NCI-H2196 treated with DMSO at 0.1 percent for 48 hours (cell line): ENCODE results near the gene RNASEH1.

Experiments used
- DNase-seq: peaks from one replicate; lab custom pipeline; 2025; ENCODE audit not compliant: unreplicated experiment; lab: John Stamatoyannopoulos, UW

The RNASEH1 gene

DNA sequence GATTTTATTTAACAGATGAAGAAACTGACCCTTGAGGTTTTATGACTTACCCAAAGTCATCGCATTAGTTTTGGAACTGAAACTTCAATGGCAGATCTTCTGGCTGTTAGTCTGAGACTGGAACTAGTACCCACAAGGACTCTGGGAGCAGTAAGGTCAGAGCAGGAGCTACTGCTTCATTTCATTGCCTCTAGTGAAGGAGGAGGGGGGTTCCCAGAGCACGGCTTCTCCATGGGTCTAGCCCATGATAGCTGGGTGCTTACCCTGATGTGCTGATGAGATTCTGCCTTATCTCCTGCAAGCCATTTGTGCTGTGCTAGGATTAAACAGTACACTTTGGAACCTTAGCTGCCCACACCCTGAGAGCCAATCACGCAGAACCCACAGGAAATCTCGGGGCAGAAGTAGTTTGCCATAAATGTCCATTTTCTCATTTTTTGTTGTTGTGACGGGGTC lies 5.4 kb upstream of the RNASEH1 start:
- no peak for DNase-seq

DNA sequence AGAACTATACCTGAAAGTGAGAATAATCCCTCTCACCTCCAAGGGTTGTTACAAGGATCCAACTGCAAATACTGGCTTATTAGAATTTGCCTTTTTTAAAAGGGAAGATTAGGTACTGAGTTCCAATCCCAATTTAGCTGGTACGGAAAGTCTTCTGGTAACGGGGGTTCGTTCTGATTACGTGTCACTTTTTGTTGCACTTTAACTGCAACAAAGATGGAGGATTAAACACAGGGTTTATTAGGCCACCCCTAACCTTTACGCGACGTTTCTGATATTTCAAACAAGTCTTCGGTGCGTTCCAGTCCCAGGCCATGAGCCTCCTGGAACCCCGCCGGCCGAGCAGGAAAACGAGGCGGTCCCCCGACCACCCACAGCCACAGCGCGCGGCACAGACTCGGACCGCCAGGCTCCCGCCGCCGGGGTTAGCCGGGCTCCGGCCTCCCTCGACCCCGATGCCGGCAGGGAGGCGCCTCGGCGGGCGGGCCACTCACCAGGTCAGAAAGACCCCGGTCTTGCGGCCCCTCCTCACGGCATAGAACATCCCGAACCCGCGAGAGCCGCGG lies 411 bp downstream of the RNASEH1 start:
- DNase-seq = no peak

DNA sequence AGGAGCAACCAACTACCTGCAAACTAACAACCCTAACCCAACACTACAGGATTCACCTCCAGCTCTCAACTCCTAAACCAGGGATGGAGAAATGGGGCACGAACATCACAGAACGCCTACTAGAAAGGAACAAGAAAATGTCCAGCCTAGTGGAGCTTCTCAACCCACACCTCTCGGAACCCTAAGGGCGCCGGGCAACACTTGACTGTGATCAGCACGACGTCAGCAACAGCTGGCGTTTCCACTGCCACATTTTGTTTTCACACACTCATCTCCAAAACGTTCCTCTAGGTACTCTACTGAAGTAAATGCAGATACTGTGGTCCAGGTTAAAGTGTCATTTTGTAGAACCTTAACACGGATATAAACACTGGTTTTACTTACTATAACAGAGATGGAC lies 4.2 kb downstream of the RNASEH1 start:
- no peak for DNase-seq

DNA sequence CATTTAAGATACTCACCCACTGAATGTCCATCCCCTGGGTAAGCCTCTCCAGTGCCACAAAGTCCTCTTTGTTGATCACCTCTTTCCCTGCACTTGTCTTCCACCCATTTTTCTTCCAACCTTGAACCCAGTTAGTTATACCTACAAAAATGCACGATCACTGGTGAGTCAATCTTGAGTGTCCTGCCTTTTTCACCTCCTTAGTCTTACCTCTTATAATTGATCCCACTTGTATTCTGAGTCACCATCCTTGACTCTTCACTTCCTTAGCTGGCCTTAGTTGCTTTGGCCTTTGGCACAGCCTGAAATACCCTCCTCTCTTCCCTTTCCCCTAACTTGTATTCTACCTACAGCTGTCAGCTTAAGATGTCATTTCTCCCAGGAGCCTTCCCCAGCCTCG lies 10.2 kb downstream of the RNASEH1 start:
- DNase-seq = no peak

DNA sequence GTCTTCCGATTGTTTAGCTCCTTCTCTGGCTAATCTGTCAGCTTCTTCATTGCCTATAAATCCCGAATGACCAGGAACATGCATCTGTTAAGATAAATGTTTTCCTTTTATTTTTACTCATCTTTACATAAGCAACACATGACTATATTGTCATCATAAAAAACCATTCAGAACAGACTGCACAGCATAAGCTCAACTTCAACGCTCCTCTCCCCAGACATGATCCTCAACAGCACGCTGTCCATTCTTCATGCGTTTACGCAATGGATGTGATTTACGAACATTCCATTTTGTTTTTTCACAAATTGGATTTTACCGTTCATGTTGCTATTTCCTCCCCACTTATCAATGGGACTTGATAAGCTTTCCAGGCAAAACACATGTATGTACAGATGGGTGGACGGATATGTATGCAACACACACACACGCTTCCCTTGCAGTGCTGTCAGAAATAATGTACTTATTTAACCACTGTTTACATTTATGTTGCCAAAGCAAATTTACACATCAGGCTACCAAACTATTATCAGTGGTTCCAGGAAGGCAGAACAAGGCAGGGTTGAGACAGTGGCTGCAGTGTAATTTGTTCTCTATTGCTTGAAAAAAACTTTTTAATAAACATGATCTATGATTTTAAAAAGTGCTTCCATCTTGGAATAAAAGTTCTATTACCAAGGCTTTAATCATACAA lies 12.2 kb downstream of the RNASEH1 start:
- no peak for DNase-seq

DNA sequence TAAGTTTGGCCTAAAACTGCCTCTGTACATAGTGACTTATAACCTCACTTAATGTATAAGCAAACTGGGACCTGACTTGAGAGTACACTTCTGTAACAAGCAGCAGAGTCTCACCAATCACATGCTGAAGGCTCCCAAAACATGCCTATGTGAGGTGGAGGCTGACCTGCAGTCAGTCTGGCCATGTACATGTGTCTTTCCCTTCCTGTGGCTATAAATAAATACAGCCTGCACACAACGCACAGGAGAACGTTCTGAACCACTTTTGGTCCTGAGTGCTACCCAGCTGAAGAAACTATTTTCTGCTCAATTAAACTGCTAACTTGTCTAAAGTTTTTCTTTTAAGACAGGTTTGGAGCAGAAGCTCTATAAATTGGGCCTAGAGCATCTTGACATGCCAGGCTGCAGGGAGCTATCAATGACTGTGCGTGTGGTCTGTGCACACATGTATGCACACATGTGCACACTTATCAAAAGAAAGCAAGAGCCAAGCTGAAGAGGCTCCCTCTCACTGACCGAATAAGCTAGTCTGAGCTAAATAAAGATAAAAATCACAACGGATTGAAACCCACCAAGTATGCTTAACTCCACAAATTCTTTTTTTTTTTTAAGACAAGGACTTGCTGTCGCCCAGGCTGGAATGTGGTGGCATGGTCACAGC lies 15.0 kb downstream of the RNASEH1 start:
- no peak for DNase-seq

DNA sequence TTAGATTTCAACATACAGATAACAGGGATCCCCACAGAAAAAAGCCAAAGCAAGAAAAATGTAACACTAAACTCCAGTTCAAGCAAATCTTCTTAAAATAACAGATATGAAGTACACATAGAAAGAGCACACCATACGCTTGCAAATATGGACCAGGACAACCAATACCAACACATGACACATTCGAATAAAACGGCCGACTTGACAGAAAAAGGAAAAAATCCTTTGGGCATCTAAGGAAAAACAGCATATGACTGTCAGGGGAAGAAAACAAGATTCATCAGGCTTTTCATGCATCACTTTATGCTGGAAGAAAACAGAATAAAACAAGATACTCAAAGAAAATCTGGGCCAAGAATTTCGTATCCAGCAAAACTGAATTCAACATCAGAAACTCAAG lies 16.0 kb downstream of the RNASEH1 start:
- no peak for DNase-seq

DNA sequence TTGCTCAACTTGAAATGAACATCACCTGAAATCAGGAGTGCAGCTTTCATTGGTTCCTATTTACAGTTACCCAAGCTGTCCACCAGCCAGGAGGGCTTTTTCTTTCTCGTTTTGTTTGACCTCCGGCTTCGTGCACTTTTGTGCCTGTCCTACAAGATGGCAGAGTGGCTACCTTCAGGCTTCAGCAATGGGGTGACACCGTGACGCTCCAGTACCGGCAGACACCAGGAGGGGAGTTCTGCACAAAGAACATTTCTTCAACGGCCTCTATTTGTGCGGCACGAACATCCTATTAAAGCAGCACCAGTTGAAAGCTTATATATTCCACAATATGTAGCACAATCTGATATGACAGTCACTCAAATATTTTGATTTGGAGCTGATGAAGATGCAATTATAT lies 18.3 kb downstream of the RNASEH1 start:
- no peak for DNase-seq

DNA sequence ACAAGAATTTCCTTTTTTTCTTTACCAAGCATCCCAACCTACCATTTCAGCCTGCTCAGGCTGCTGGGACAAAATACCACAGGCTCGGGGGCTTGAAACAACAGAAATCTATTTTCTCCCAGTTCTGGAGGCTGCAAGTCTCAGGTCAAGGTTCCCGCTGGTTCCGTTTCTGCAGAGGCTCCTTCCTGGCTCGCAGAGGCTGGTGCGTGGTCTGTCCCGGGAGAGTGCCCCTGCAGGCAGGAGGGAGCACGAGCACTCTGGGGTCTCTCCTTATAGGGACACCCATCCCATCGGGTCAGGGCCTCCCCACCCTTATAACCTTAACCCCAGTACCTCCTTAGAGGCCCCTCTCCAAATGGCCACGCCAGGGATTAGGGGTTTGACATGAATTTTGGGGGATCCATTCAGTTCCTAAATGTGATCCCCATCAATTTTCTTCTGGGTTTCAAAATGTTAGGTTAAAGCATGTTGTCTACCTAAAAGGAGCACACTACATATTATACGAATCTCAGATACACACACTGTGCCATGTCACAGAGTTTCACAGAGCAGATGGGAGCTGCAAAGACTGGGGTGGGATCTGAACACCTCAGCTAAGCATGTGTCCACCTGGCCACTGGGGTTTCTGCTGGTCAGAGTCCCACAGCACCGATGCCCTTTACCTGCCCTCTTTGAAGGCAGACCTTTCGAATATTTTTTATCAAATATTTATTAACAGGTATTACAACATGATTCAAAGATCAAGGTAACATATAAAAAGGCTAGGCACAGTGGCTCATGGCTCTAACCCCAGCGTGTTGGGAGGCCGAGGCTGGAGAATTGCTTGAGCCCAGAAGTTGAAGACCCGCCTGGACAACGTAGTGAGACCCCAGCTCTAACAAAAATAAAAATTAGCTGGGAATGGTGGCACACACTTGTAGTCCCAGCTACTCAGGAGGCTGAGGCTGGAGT lies 21.2 kb downstream of the RNASEH1 start:
- DNase-seq = no peak

DNA sequence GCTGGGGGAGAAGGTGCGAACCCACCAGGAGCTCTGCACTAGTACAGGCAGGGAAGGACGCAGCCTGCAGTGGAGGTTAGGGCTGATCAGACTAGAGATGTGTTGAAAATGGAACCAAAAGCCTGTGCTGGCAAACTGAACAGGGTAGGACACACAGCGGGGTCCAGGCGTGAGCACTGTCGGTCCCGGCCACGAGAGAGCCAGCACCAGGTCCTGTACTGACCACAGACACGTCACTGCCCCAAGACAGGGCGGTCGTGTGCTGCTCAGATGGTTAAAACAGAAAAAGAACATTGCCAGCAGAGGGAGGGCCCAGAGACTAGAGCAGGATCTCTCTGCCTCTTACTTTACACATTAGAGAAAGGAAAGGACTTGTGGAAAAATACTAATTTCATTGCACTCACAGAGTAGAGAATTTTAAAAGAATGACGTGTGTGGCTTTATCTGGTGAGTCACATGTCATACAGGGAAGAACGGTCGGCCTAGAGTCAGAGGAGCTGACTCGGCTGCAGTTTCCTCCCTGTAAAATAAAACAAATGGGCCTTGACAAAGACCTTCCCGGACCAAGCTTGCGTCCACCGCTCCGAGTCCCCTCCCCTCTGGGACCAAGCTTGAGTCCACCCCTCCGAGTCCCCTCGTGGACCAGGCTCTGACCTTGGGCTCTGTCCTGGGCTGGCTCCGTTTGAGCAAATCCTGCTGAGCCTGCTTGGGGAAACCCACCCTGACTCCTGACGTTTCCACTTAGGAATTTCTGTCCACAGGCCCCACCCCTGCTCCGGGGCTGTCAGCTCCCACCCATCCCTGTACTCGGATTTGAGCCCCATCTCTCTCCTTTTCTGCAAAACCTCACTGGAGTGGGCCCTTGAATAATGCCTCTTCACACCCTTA lies 22.1 kb downstream of the RNASEH1 start:
- DNase-seq = no peak

DNA sequence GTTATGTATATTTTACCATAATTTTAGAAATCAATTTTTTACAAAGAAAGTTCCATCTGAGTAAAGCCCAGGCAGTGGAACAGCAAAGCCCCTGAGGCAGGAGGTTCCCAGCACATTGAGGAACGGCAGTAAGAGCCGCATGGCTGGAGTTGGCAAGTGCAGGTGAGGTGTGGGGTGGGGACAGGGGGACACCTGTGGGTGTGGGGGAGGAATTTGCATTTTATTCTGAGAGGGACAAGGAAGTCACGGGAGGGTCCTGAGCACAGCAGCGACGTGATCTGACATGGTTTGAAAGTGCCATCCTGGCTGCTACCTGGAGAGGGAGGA lies 22.7 kb downstream of the RNASEH1 start:
- no peak for DNase-seq

DNA sequence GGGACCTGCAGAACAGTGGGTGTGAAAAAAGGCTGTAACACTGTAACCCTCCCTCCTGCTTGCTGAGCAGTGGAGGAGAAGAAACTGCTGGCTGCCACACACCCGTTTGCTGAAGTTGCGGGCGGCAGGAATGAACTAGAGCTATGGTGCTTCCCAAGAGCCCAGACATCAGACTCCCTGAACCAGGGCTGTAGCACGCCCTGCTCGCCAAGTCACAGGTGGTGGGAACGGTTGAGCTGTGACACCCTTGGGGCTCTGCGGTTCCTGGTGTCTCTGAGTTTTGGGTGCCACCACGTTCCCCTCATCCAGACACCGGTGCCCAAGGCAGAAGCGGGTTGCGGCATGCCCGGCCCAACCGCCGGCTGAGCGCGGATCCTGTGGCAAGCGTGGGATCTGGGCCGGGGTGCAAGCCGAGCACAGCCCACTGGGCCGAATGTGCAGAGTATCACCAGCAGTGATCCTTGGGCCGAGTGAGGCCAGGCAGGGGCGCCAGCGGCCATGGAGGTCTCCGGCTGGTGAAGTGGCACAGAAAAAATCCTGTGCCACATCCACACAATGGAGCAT lies 23.8 kb downstream of the RNASEH1 start:
- DNase-seq = no peak

DNA sequence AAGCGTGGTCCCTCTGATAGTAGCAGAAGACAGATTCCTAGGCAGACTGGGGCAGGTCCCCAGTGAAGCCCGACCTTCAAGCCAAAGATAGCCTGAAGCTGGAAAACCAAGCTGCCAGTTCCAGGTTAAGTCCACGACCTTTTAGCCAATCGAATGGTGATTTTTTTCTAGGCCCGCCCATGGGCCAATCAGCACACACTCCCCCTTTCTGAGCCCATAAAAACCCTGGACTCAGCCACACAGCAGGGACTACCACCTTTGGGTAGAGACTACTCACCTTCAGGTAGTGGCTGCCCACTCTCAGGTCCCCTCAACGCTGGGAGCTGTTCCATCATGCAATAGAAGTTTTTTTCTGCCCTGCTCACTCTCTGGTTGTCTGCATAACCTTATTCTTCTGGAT lies 24.3 kb downstream of the RNASEH1 start:
- no peak for DNase-seq

DNA sequence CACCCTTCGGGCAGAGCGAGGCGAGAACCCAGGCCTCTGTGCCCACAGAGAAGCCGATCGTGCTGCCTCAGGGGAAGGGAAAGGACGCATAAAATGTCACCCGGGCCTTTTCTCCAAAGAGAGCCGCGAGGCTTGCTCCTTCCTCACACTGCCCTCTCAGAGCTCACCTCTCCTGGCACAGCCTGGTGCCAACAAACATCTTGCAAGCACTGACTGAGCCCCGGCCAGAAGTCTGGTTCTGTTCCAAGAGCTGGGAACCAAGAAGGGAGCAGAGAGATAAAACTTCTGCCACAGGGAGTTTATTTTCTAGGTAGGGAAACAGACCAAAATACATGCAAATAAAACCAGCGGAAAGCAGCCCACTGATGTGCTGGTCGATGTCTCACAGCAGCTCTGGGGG lies 25.2 kb downstream of the RNASEH1 start:
- DNase-seq = no peak

DNA sequence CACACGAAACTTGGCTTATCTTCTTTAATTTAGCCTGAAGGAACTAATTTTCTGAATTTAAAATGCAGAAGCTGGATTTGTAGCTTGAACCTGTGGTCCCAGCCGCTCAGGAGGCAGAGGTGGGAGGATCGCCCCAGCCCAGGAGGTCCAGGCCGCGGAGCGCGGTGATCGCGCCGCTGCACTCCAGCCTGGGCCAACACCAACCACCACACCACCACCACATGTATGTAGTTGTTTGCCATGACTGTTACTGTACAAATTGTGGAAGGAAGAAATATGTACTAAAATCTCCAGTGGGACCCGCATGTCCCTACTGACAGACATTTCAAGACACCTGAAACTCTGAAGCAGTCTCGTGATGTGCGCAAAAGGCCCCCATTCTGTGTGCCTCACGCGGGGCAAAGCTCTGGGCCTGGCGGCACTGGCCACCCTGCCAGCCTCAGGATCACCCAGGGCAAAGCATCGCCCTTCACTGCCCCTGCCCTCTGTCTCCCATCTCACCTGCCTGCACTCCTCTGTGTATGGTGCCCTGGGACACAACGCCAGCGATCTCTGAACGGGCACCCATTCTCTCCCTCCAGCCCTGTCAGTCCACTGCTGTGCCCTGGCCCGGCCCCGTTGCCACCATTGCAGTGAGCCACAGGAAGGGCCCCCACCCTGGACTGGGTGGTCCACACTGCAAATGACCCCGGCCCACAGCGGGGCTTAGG lies 28.7 kb downstream of the RNASEH1 start:
- no peak for DNase-seq

DNA sequence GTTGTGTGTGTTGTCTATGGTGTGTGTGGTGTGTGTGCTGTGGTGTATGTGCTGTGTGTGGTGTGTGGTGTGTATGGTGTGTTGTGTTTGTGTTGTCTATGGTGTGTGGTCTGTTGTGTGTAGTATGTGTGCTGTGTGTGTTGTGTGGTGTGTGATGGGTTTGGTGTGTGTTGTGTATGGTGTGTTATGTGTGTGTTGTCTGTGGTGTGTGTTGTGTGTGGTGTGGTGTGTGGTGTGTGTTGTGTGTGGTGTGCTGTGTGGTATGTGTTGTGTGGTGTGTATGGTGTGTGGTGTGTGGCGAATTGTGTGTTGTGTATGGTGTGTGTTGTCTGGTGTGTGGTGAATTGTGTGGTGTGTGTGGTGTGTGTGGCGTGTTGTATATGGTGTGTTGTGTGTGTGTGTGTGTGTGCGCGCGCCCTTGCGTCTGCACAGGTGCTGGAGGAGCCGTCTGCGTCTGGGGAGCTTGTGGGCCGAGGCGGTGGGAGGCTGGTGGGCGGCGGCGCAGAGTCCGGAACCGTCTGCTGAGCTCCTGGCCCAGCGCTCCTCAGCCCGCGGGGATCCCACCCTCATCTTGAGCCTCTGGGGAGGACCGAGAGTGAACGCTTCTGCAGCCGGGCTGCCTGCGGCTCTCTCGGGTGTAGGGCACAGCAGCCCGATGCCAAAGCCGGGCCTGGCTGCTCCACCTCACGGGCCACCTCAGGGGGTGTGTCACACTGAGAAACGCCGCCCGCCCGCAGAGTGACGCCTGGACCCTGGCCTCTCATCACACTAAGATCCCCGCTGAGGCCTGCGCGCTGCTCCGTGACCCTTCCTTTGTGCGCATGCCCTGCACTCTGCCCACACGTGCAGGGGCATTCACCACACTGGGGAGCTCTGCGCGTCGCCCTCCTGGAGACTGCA lies 30.0 kb downstream of the RNASEH1 start:
- DNase-seq = no peak

DNA sequence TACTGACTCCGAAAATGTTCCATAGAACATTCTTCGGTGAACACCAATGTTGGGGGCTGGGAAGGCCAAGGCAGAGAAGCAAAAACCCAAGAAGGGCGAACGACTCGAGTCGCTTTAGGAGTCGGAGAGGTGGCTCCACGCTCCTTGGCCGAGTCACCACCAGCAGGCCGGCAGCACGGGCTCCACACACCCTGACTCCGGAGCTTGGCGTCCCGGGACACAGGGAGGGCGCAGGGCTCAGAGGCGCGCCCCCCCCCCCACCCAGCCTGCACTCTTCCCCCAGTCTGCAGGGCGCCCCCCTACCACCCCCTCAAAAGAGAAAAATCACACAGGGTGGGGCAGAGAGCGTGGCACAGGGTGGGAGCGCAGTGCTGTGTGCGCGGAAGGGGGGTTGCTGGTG lies 31.3 kb downstream of the RNASEH1 start:
- DNase-seq = no peak

DNA sequence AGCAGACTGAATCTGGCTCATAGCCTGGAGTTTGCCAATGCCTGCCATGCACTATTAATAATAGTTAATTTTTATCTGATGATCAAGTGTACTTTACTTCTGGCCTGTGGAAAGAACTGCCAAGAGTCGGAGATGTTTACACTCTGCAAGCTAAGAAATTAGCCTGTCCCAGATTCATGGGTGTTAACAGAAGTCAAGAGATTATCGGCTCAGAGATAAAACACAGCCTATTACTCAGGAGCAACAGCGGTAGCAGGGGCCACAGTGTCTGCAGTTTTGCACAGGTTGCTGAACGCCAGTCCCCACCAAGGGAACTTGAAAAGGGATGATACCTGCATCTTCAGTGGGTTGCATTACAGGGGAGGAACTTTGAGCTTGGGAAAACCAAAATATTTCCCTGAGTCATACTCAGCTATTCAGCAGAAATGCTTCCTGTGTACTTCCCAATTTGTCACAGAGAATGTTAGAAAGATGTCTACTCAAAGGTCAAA lies 34.5 kb downstream of the RNASEH1 start:
- DNase-seq = no peak
